Glomerular visceral epithelial cell (primary cell): ENCODE data around the gene LGR5.
A peak's percentile ranks its signal among the peaks of the same experiment; 100 is the strongest.
"Not testable (repeated sequence)": the region's sequence is repeated elsewhere in the genome, so short reads cannot be mapped to it uniquely, and the experiment has no call there.

Experiments
- DNase-seq: peaks from one replicate; pipeline ENCODE4 v3.0.0-alpha.2; 2016; ENCODE audit errors: extremely low spot score

LGR5 gene

DNA sequence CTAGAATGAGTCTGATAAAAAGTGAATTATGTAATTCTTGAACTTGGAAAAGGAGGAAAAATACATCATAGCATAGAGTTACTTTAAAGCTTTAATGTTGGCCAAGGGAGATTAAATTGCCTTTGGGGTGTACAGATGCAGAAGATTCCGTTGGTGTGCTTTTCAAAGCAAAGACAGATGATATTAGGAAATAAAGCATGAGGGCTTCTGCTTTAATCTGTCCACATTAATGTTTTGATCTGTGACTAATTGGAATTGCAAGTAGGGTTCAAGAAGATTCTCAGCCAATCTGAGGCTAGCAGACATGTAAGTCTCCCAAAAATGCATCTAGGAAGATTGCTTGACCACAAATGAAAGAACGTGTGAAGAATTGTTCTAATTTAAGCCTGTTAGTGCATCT lies 35.2 kb downstream of the LGR5 start:
- DNase-seq, result no peak

GRCh38 chr12:71475280-71475679 lies 35.7 kb downstream of the LGR5 start:
- no peak for DNase-seq

DNA sequence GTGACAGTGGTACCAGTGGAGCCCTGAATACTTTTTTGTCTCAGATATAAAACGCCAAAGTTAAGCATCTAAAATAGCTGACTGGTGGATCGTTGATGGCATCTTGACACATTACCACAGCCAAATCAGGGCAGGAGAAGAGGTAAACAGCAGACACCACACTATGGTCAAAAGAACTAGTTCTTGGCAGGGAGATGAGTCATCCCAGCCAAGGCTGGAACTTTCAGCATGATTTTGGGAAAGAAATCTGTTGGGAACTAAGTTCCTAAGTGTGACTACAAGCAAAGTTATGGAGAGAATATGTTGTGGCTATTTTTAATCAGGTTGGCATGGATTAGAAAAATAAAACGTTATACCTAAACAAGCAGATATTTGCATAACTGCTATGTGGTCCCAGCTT lies 36.9 kb downstream of the LGR5 start:
- peak; percentile 55 for DNase-seq

- no peak for DNase-seq
Observed at GRCh38 chr12:71477609-71478008, 38.0 kb downstream of the LGR5 start.

GRCh38 chr12:71478270-71478669 lies 38.7 kb downstream of the LGR5 start:
- no peak for DNase-seq

GRCh38 chr12:71484272-71484905 lies 44.8 kb downstream of the LGR5 start:
- no peak for DNase-seq

DNA sequence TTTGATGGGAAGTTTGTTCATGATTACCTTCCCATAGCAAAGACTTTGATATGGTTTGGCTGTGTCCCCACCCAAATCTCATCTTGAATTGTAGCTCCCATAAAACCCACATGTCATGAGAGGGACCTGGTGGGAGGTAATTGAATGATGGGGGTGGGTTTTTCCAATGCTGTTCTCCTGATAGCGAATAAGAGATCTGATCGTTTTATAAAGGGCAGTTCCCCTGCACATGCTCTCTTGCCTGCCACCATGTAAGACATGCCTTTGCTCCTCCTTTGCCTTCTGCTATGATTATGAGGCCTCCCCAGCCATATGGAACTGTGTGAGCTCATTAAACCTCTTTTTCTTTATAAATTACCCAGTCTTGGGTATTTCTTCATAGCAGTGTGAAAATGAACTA lies 51.2 kb downstream of the LGR5 start:
- not testable (repeated sequence) for DNase-seq

DNA sequence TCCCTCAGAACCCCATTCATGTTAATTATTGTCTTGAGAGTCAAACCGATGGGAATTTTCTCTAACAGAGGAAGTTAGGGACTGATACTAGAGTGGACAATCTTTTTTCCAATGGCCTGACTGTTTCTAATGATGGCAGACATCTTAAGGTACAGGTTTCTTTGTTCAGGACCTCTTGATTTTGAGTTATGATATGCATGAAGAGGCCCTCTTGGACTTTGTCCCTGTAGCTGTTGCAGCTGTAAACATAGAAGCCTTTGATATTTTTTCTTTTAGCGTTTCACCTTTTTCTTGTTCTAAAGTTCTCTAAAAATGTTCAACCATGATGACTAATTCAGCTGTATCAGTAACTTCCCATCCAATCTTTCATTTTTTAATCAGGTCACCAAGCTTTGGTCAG lies 53.0 kb downstream of the LGR5 start:
- DNase-seq, result no peak

DNA sequence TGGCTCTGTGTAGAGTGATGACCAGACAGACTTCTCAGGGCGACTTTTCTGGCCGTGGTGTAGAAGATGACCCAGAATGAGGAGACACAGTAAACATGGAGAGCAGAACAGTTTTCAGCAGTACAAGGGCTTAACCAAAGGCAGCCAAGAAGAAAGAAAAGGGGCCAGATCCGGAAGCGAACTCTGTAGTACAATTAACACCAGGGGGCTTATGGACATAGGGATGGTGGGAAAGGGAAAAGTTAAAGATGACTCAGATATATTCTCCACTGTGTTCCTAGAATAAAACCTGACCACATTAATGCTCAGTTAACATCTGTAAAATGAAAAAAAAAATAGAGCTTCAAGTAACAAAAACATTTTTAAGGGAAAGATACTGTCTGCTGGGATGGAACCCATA lies 60.2 kb downstream of the LGR5 start:
- DNase-seq, result no peak

DNA sequence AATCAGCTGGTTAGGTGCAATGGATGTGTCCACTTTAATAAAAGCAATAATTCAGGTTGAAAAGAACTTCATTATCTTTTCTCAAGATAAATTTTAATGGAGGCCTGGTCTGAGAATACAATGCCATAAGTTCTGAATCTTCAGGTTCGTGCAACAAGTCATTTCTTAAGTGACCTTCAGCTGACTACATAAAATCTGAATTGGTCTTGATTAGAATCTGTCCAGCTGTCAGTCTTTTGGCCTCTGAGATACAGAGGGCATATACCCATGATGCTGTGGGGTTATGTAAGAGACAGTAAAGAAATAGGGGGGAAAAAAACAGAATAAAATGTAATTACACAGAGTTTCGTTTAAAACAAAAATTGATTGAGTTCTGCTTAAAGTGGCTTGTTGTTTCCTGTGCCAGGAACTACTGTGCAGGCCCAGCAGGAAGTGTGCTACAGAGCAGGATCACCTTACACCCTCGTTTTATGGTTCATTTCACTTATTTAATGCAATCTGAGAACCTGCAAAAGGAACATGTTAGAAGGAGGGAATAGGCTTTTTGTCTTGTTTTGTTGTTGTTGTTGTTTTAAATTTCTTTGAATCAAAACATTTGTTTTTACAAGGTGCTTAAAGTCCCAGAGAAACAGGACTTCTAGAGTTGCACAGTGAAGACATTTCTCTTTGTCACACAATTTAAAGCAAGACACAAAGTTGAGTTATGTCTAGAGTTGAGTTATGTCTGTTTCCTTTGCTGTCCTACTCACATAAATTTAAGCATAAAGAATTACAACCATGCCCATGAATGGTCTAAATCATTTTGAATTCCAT lies 64.2 kb downstream of the LGR5 start:
- DNase-seq, result peak; percentile 1

DNA sequence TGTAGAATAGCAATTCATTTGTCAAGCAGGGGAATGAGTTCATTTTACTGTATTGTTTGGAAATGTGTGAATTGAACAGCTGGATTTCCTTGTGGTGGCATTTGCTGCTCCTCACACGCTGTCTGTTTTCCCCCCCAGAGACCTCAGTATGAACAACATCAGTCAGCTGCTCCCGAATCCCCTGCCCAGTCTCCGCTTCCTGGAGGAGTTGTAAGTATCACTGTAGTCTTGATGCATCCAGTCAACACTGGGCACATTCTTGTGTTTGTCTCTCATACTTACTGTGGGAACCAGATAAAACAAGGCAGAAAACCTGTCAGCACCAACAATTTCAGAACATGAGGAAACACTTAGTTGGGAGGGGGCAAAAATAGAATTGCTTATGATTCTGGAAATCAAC lies 64.9 kb downstream of the LGR5 start:
- DNase-seq, result no peak

DNA sequence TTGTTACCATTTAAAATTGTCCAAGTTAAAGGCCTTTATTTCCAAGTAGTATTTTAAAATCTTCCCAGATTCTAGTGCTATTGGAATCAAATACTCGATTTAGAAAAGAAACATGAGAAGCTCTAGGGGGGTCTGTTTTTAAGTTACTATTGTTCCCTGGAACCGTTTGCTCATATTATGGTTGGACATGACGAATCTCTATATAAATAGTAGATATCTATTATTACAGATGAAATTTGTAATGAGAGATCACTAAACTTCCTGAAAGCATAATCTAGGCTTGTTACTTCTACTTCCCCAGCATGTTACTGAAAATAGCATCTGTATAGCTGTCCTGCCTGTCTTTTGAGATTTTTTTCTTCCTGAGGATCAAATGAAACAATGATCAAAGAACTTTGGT lies 70.1 kb downstream of the LGR5 start:
- DNase-seq, result no peak

GRCh38 chr12:71517145-71517846 lies 77.7 kb downstream of the LGR5 start:
- no peak for DNase-seq

- DNase-seq, result no peak
Observed at GRCh38 chr12:71521125-71521524, 81.5 kb downstream of the LGR5 start.

DNA sequence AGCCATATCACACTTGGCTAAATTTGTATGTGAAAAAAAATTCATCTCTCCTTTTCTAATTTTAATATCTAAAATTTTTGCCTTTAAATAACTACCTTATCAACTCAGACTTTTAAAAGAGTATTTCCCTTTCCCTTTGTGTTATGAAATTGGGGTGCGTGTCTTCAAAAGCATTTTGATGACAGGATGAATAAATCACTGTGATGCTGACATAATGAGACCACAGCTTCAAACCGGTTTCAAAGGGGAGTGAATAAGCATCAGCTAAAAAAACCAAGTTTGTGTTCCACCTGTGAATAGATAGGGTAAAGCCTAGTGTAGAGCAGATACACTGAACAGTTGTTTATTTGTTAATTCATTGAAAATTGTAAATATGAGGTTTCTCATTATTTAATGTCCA lies 85.0 kb downstream of the LGR5 start:
- DNase-seq, result no peak

- DNase-seq, result no peak
Observed at GRCh38 chr12:71533703-71534102, 94.1 kb downstream of the LGR5 start.

GRCh38 chr12:71536279-71536938 lies 96.8 kb downstream of the LGR5 start:
- no peak for DNase-seq

- DNase-seq, result no peak
Observed at GRCh38 chr12:71536939-71537622, 97.5 kb downstream of the LGR5 start.

GRCh38 chr12:71538807-71539206 lies 99.2 kb downstream of the LGR5 start:
- no peak for DNase-seq

GRCh38 chr12:71541583-71541982 lies 102.0 kb downstream of the LGR5 start:
- no peak for DNase-seq

GRCh38 chr12:71546322-71546861 lies 106.8 kb downstream of the LGR5 start:
- DNase-seq, result no peak

DNA sequence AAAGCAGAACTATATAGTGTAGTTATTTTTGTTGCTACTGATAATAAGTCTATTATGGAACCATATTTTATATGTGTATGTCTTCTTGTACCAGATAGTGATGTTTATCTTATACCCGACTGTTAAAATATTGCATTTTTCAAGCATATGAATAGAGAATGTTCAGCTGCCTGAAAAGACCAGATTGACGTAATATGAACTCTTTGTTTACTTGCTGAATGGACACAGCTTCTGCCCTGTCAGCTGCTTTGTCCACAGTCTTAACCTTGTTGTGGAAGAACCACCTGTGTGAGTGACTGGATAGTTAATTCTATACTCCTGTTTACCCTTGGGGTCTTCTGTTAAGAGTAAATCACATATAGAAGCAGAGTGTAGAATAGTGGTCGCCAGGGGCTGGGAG lies 109.3 kb downstream of the LGR5 start:
- DNase-seq, result no peak
